Stimulated activated CD8-positive, alpha-beta memory T cell treated with anti-CD3 and anti-CD28 coated beads, Interleukin-7, amount 100 ng/mL, for 48 hours (primary cell): Measurements from ENCODE around the gene SETD7.
"Not testable (repeated sequence)": the region's sequence is repeated elsewhere in the genome, so short reads cannot be mapped to it uniquely, and the experiment has no call there.

ENCODE experiments used
- DNase-seq, 2 donors: peaks; one replicate each; pipeline ENCODE4 v3.0.0-alpha.2; 2020; ENCODE audit warnings: low read depth in 1 of 2; ENCODE audit errors: extremely low read depth in 1 of 2

The SETD7 gene

GRCh38 chr4:139470295-139470694, 85.7 kb downstream of the SETD7 start:
- no peak for DNase-seq

GRCh38 chr4:139469869-139470268, 86.2 kb downstream of the SETD7 start:
- DNase-seq: no peak

- no peak for DNase-seq
Measured at GRCh38 chr4:139469216-139469615, 86.8 kb downstream of the SETD7 start.

GRCh38 chr4:139468756-139469155, 87.3 kb downstream of the SETD7 start:
- not testable (repeated sequence) for DNase-seq

GRCh38 chr4:139465922-139466321, 90.1 kb downstream of the SETD7 start:
- DNase-seq: no peak

GRCh38 chr4:139464512-139464911, 91.5 kb downstream of the SETD7 start:
- not testable (repeated sequence) for DNase-seq

GRCh38 chr4:139461022-139461628, 94.9 kb downstream of the SETD7 start:
- no peak for DNase-seq

- no peak for DNase-seq
Measured at GRCh38 chr4:139460565-139460964, 95.5 kb downstream of the SETD7 start.

GRCh38 chr4:139458999-139459398, 97.0 kb downstream of the SETD7 start:
- DNase-seq: no peak

GRCh38 chr4:139458543-139458942, 97.5 kb downstream of the SETD7 start:
- DNase-seq: no peak

GRCh38 chr4:139457318-139457717, 98.7 kb downstream of the SETD7 start:
- no peak for DNase-seq

- DNase-seq: no peak
Measured at GRCh38 chr4:139455126-139455538, 100.9 kb downstream of the SETD7 start.

- no peak for DNase-seq
Measured at GRCh38 chr4:139454111-139455045, 101.6 kb downstream of the SETD7 start, which contains the start of gene RAB33B. Gene RAB33B, plus strand, starts transcription at chr4:139454121. Its CDS starts 75 bp downstream, at chr4:139454196.

- peak; percentile 90 to 97 for DNase-seq
Measured at GRCh38 chr4:139453371-139454110, 102.5 kb downstream of the SETD7 start.

GRCh38 chr4:139453041-139453370, 103.0 kb downstream of the SETD7 start:
- DNase-seq: peak in 1 of 2 donors; percentile 57

- no peak for DNase-seq
Measured at GRCh38 chr4:139451997-139452396, 104.0 kb downstream of the SETD7 start.

GRCh38 chr4:139450586-139450985, 105.4 kb downstream of the SETD7 start:
- no peak for DNase-seq

GRCh38 chr4:139447078-139447477, 108.9 kb downstream of the SETD7 start:
- DNase-seq: not testable (repeated sequence)
